ENCODE data around the gene FOXP3. TPM values are rescaled to one million over a fixed set of nuclear protein-coding genes. Genes with fewer than 3 reads are reported as not detected.

FOXP3 gene
- 0.11 to 0.19 TPM (median 0.15 TPM) in 4 of 5 replicates, not detected in the other for total RNA-seq (2022; extraction: Qiagen RNA extraction; ENCODE audit: low read depth)

GRCh38 chrX:49264460-49264859 is at the start of gene FOXP3:
Gene FOXP3, minus strand, starts transcription at chrX:49264710. Its CDS starts 6,205 bp downstream, at chrX:49258505.

GRCh38 chrX:49303346-49303745 is 38.8 kb upstream of the FOXP3 start, which contains the start of gene GAGE10:
Gene GAGE10, plus strand, starts transcription at chrX:49303646. Its CDS starts 1,214 bp downstream, at chrX:49304860.

GRCh38 chrX:49269767-49270248 is 5.3 kb upstream of the FOXP3 start, which contains the start of gene PPP1R3F:
Gene PPP1R3F, plus strand, starts transcription at chrX:49269793. Its CDS starts 77 bp downstream, at chrX:49269870.

GRCh38 chrX:49233176-49233575 is 31.3 kb downstream of the FOXP3 start, which contains the start of gene CACNA1F:
Gene CACNA1F, minus strand, starts transcription at chrX:49233340. Its CDS starts 31 bp downstream, at chrX:49233309.

Other genes starting within 250 kb of the FOXP3 start
- gene TFE3, start 221.4 kb downstream of the FOXP3 start, total RNA-seq (2022; extraction: Qiagen RNA extraction; ENCODE audit: low read depth) = 38.3 to 57.8 TPM (median 54.4 TPM) in 5 replicates
- 2.1 to 4.9 TPM (median 3.8 TPM) in 5 replicates for gene CCDC120, start 205.7 kb downstream of the FOXP3 start, total RNA-seq (2022; extraction: Qiagen RNA extraction; ENCODE audit: low read depth)
- gene PRAF2, start 190.7 kb downstream of the FOXP3 start, total RNA-seq (2022; extraction: Qiagen RNA extraction; ENCODE audit: low read depth) = 37.3 to 50.2 TPM (median 43.8 TPM) in 5 replicates
- gene WDR45, start 184.8 kb downstream of the FOXP3 start, total RNA-seq (2022; extraction: Qiagen RNA extraction; ENCODE audit: low read depth) = 44.3 to 60.4 TPM (median 58.1 TPM) in 5 replicates
- gene GPKOW, start 141.0 kb downstream of the FOXP3 start, total RNA-seq (2022; extraction: Qiagen RNA extraction; ENCODE audit: low read depth) = 19.8 to 26.6 TPM (median 24.5 TPM) in 5 replicates
- 1.3 to 3.7 TPM (median 3.6 TPM) in 5 replicates for gene MAGIX, start 102.0 kb downstream of the FOXP3 start, total RNA-seq (2022; extraction: Qiagen RNA extraction; ENCODE audit: low read depth)
- gene PLP2, start 92.8 kb downstream of the FOXP3 start, total RNA-seq (2022; extraction: Qiagen RNA extraction; ENCODE audit: low read depth) = 328 to 445 TPM (median 434 TPM) in 5 replicates
- gene PRICKLE3, start 78.3 kb downstream of the FOXP3 start, total RNA-seq (2022; extraction: Qiagen RNA extraction; ENCODE audit: low read depth) = 13.7 to 20.3 TPM (median 18.2 TPM) in 5 replicates
- 2.2 to 3.4 TPM (median 3.1 TPM) in 5 replicates for gene SYP, start 64.5 kb downstream of the FOXP3 start, total RNA-seq (2022; extraction: Qiagen RNA extraction; ENCODE audit: low read depth)
- not detected in 5 replicates for gene CACNA1F, start 31.4 kb downstream of the FOXP3 start, total RNA-seq (2022; extraction: Qiagen RNA extraction; ENCODE audit: low read depth)
- 11.6 to 16.8 TPM (median 14.3 TPM) in 5 replicates for gene CCDC22, start 29.2 kb downstream of the FOXP3 start, total RNA-seq (2022; extraction: Qiagen RNA extraction; ENCODE audit: low read depth)
- 2.1 to 3.2 TPM (median 2.3 TPM) in 5 replicates for gene PPP1R3F, start 5.1 kb upstream of the FOXP3 start, total RNA-seq (2022; extraction: Qiagen RNA extraction; ENCODE audit: low read depth)
- gene GAGE10, start 38.9 kb upstream of the FOXP3 start, total RNA-seq (2022; extraction: Qiagen RNA extraction; ENCODE audit: low read depth) = not detected in 5 replicates
- not detected in 5 replicates for gene GAGE12J, start 57.3 kb upstream of the FOXP3 start, total RNA-seq (2022; extraction: Qiagen RNA extraction; ENCODE audit: low read depth)
- gene GAGE13, start 66.9 kb upstream of the FOXP3 start, total RNA-seq (2022; extraction: Qiagen RNA extraction; ENCODE audit: low read depth) = not detected in 5 replicates